ENCODE measurements around the gene PYDC1.

The PYDC1 gene

DNA sequence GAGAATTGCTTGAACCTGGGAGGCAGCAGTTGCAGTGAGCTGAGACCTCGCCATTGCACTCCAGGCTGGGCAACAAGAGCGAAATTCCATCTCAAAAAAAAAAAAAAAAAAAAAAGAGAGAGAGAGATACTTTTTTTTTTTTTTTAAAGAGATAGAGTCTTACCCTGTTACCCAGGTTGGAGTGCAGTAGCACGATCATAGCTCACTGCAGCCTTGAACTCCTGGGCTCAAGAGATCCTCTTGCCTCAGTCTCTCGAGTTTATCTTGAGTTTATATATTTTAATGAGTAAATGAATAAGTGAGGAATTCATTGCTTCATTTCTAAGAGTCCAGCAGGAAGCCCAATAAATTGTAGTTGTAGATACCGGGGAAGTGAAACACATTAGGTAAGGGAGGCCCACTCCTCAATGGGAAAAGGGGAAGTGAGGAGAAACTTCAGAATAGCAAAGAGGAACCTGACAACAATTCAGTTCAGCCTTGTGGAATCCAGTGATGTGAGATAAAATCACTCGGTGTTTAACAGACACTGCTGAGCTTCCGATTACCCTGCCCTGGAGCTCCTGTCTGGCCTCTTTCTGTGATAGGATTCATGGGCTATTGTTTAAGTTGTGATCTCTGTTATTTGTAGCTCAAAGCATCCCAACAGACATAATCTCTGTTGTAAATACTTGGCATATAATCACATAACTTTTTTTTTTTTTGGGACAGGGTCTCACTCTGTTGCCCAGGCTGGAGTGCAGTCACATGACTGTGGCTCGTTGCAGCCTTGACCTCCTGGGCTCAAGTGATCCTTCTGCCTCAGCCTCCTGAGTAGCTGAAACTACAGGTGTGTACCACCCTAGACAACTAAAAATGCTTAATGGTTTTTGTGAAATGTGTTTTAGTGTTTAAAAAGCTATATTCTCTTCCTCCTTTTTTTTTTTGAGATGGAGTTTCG, 27.1 kb upstream of the PYDC1 start:
- ChIA-PET CTCF (no interaction called here), POLR2A (no interaction called here)
- no peak for DNase-seq (ENCODE audit: low read depth, low spot score)
- H3K4me3 ChIP-seq (ENCODE audit: low read depth, low read length): no peak overlapping the region
- TF ChIP-seq, protein P1, sequence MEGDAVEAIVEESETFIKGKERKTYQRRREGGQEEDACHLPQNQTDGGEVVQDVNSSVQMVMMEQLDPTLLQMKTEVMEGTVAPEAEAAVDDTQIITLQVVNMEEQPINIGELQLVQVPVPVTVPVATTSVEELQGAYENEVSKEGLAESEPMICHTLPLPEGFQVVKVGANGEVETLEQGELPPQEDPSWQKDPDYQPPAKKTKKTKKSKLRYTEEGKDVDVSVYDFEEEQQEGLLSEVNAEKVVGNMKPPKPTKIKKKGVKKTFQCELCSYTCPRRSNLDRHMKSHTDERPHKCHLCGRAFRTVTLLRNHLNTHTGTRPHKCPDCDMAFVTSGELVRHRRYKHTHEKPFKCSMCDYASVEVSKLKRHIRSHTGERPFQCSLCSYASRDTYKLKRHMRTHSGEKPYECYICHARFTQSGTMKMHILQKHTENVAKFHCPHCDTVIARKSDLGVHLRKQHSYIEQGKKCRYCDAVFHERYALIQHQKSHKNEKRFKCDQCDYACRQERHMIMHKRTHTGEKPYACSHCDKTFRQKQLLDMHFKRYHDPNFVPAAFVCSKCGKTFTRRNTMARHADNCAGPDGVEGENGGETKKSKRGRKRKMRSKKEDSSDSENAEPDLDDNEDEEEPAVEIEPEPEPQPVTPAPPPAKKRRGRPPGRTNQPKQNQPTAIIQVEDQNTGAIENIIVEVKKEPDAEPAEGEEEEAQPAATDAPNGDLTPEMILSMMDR (IDR thresholded peaks at IDR 0.05; ENCODE audit: insufficient read depth, low read length, missing control alignments): no peak

DNA sequence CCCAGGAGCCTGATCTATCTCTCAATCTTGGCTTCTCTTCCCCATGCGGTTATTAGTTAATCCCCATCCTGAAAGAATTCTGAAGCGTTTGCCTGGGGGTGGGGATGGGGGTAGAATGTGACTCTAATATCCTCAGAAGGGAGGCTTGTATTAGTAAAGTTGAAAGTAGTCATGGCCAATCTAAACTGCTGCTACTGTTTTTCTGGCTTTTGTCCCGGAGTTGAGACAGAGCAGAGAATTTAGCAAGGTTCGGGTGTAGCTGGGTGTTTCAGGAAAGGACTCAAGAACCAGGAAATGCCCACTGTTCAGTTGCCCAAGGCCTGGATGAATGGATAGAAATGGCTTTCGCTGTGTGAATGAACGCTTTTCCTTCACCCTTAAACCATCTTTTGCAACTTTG, 25.3 kb upstream of the PYDC1 start:
- CTCF ChIA-PET: no interaction called here
- POLR2A ChIA-PET: no interaction called here
- DNase-seq (ENCODE audit: low read depth, low spot score): no peak
- TF ChIP-seq, protein P1 (IDR thresholded peaks at IDR 0.05; ENCODE audit: insufficient read depth, low read length, missing control alignments): no peak
- no peak overlapping the region for H3K4me3 ChIP-seq (ENCODE audit: low read depth, low read length)

DNA sequence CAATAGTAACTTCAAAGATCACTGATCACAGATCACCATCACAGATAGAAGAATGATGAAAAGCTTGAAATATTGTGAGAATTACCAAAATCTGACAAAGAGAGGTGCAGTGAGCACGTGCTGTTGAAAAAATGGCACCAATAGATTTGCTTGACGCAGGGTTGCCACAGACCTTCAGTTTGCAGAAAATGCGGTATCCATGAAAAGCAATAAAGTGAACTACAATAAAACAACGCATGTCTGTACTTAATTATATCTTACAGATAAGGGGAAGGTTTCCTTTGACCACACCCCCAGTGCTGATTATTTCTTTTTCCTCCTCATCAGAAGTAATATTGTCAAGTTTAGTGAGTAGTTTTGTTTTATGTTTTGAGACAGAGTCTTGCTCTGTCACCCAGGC, 21.1 kb upstream of the PYDC1 start:
- DNase-seq (ENCODE audit: low read depth, low spot score): no peak
- ChIA-PET POLR2A (no interaction called here), CTCF (no interaction called here)
- no peak overlapping the region for H3K4me3 ChIP-seq (ENCODE audit: low read depth, low read length)
- TF ChIP-seq, protein P1 (IDR thresholded peaks at IDR 0.05; ENCODE audit: insufficient read depth, low read length, missing control alignments): no peak

DNA sequence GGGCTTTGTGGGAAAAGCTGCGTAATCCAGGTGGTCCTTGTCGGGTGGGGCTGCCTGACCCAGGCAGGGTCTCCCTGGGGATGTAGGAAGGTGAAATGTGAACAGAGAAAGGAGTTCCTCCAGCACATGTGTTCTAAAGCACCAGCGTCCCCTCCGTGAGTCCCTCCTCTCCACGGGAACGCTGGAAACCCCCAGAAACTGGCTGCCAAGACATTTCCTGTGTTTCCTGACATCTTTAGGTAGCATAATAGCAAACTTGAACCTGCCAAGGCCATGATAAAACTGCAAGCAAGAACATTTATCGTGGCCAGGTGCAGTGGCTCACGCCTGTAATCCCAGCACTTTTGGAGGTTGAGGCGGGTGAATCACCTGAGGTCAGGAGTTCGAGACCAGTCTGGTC, 12.6 kb upstream of the PYDC1 start:
- ChIA-PET POLR2A (no interaction called here), CTCF (no interaction called here)
- TF ChIP-seq, protein P1 (IDR thresholded peaks at IDR 0.05; ENCODE audit: insufficient read depth, low read length, missing control alignments): no peak
- H3K4me3 ChIP-seq (ENCODE audit: low read depth, low read length): no peak overlapping the region
- no peak for DNase-seq (ENCODE audit: low read depth, low spot score)

DNA sequence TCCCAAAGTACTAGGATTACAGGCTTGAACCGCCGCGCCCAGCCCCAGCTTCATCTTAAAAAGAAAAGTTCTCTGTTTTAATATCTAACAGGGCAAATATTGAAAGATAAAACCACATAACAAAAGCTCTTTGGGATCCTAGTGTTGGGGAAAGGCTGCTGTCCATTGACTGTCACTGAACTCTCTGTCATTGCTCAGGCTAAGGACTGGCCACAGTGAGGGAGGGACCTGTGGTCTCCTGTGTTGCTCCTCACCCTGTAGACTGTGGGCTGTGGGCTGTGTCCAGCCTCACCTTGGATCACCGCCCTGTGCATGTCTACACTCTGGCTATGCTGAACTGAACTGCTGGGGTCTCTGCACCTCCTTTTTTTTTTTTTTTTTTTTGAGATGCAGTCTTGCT, 11.3 kb upstream of the PYDC1 start:
- ChIA-PET POLR2A (interaction anchor here (0.5 kb wide), 1 partner anchor 48 kb away, joined by 4 read pairs; no protein-coding TSS in a partner anchor), CTCF (no interaction called here)
- TF ChIP-seq, protein P1 (IDR thresholded peaks at IDR 0.05; ENCODE audit: insufficient read depth, low read length, missing control alignments): no peak
- no peak for DNase-seq (ENCODE audit: low read depth, low spot score)
- H3K4me3 ChIP-seq (ENCODE audit: low read depth, low read length): no peak overlapping the region

DNA sequence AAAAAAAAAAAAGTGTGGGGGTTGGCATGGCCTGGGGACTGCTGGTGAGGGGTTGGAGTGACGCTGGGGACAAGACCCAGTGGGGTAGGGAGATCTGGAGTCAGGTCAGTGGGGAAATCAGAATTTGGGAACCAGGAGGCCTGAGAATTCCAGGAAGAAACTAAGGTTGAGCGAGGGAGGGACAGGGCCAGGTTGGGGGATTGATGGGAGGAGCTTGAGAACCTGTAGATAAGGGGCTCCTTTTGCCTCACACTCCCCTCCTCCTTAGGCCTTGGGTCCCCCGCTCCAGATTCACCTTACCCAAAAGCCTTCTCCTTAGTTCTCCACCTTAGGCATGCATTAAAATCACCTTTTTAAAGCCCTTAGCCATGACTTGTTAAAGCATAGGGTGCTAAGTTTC, 8.3 kb upstream of the PYDC1 start:
- CTCF ChIA-PET: no interaction called here

More for the DNA sequence above, 8.3 kb upstream of the PYDC1 start:
- H3K4me3 ChIP-seq (ENCODE audit: low read depth, low read length): no peak overlapping the region
- TF ChIP-seq, protein P1 (IDR thresholded peaks at IDR 0.05; ENCODE audit: insufficient read depth, low read length, missing control alignments): no peak
- DNase-seq (ENCODE audit: low read depth, low spot score): no peak
- POLR2A ChIA-PET: no interaction called here
